Esophagus squamous epithelium (tissue), 5 donors: ENCODE results near the gene CORT. TPM values are rescaled to one million over a fixed set of nuclear protein-coding genes. Genes with fewer than 3 reads are reported as not detected.
A peak's percentile ranks its signal among the peaks of the same experiment; 100 is the strongest.

Experiments used
- DNase-seq: peaks from one replicate; lab custom pipeline; 2025; lab: John Stamatoyannopoulos, UW
- H3K27ac ChIP-seq, 4 donors: fragments of 200-600 bp; sonication (generic); one replicate each; pipeline ENCODE4 v1.5.1; 2016 to 2019; ENCODE audit warnings: mild to moderate bottlenecking in 1 of 4
- H3K27me3 ChIP-seq, 4 donors: fragments of 200-600 bp; sonication (generic); 1 replicate in 3 of 4; 2 replicates in 1 of 4; pipeline versions ENCODE4 v1.5.1 to v1.6.0; 2017 to 2021; ENCODE audit warnings: antibody characterized with exemption in 1 of 4
- H3K36me3 ChIP-seq, 3 donors: fragments of 200-600 bp; sonication (generic); one replicate each; pipeline ENCODE4 v1.5.1; 2016 to 2019
- H3K4me1 ChIP-seq, 3 donors: fragments of 200-600 bp; sonication (generic); one replicate each; pipeline ENCODE4 v1.5.1; 2017 to 2019
- H3K4me3 ChIP-seq, 4 donors: fragments of 200-600 bp; sonication (generic); 1 replicate in 3 of 4; 2 replicates in 1 of 4; pipeline ENCODE4 v1.5.1; 2016 to 2019; ENCODE audit warnings: mild to moderate bottlenecking in 2 of 4, moderate library complexity in 1 of 4
- H3K9me3 ChIP-seq, 3 donors: fragments of 200-600 bp; sonication (generic); one replicate each; pipeline ENCODE4 v1.5.1; 2016 to 2019
- POLR2A ChIP-seq, 4 donors: fragments of 450-650 bp; IDR thresholded peaks; one replicate each; pipeline ENCODE4 v1.6.1; 2017; ENCODE audit warnings: antibody characterized with exemption in 4 of 4, mild to moderate bottlenecking in 4 of 4, moderate library complexity in 3 of 4
- WGBS, 2 donors: methylation state at CpG; one replicate each; pipeline ENCODE4 v1.1.5; 2018; 5-methylcytosine and 5-hydroxymethylcytosine counted together
- intact Hi-C: fragments of 100-400 bp; cut with DNase I; formaldehyde crosslinking; loops from one replicate; pipeline ENCODE4 v1.15.0; 2022
- total RNA-seq, 4 donors: library from RNA; depleted of rRNA; stranded (reverse); fragments of >200 nt; gene quantifications; one replicate each; pipeline ENCODE4 v1.1.0, GENCODE V29; 2016
- TF ChIP-seq, protein P1 (sequence below), 6 experiments: fragments of 450-650 bp in 4 of 6; fragments of 200-600 bp in 2 of 6; sonication (generic) in 2 of 6; IDR thresholded peaks; one replicate each; pipeline ENCODE4 v1.5.1; 2016 to 2019; ENCODE audit warnings: antibody characterized with exemption in 6 of 6, mild to moderate bottlenecking in 4 of 6, moderate library complexity in 4 of 6
- donor health status: DM: yes; HTN: yes; CAD: no.

The CORT gene
- total RNA-seq, 4 donors from 2014 or later = 0.38 to 0.83 (median 0.70) TPM; not detected in 1

DNA sequence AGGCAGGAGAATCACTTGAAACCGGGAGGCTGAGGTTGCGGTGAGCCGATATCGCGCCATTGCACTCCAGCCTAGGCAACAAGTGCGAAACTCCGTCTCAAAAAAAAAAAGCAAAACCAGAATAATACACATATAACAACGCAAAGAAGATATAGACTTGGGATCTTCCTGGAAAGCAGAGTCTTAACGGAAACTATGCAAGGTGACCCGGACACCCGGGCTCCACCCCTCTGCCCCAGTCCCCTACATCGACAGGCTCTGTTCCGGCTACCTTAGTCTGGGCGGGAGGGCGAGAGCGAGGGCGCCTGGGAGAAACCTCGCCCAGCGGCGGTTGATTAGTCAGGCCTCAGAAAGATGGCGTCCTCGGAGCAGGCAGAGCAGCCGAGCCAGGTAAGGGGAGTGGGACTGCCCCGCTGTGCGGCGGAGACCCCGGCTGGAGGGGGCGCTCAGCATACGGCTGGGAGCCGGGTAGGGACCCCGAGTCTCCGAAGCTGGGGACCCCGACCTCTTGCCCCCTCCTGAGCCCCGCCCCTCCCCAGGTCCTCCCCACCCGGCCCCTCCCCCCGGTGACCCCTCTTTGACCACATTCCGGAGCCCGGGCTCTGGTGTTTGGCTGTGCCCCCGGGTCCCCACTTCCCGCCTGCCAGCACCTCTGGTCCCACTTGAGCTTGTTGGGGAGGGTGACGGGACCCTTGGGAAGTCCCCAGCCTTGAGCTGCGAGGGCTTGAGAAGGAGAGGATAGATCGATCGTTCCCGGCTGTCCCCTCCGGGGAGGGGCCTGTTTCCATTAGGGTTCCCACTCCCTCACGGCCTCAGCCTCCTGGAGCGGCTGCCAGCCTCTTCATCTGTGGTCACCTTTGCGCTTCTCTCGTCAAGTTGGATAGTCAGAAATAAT, 25.0 kb downstream of the CORT start, which contains the start of gene PEX14:
TSS of gene PEX14 (plus strand) at position 338 of the 895 bp plus-strand sequence. CDS start at position 355, 17 bp downstream.
- 18 to 39% methylated on average over 13 to 22 of the region's 50 CpGs for WGBS, 2 donors
- Histone ChIP-seq H3K4me3 (peak within 1 kb of the TSS; percentile 70 to 90 (median 88)), H3K9me3 (no peaks in the 10 kb centered on the region), H3K27ac (peak within 1 kb of the TSS; percentile 91 to 93 (median 92)), H3K27me3 (no peaks in the 10 kb centered on the region), H3K4me1 (peaks cover 23 to 73% (median 25%) of the 10 kb centered on the region in 3 donors), H3K36me3 (no peaks in the 10 kb centered on the region)
- DNase-seq = peak; percentile 27
- intact Hi-C loops = no loop called here
- TF ChIP-seq, protein P1, sequence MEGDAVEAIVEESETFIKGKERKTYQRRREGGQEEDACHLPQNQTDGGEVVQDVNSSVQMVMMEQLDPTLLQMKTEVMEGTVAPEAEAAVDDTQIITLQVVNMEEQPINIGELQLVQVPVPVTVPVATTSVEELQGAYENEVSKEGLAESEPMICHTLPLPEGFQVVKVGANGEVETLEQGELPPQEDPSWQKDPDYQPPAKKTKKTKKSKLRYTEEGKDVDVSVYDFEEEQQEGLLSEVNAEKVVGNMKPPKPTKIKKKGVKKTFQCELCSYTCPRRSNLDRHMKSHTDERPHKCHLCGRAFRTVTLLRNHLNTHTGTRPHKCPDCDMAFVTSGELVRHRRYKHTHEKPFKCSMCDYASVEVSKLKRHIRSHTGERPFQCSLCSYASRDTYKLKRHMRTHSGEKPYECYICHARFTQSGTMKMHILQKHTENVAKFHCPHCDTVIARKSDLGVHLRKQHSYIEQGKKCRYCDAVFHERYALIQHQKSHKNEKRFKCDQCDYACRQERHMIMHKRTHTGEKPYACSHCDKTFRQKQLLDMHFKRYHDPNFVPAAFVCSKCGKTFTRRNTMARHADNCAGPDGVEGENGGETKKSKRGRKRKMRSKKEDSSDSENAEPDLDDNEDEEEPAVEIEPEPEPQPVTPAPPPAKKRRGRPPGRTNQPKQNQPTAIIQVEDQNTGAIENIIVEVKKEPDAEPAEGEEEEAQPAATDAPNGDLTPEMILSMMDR (IDR thresholded peaks at IDR 0.05) = peak in 1 of 6 experiments; percentile 12
- TF ChIP-seq POLR2A (IDR thresholded peaks at IDR 0.05) = peak in 1 of 4 donors; percentile 33

DNA sequence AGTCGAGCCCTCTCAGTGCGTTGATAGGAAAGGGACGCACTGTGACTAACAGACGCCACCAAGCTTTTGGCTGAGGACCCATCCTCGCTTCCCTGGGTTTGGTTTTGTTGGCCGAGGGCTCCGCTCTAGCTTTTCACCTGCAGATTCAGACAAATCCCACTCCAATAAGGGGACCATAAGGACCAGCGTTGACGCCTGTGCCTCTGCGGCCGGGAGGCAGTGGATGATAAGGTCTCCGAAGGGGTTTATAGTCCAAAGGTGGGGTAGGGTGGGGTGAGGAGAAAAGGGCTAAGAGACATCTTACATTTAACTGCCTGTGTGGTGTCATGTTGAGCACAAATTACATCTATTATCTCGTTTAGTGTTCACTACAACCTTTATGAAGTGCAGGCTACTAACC, 25.7 kb downstream of the CORT start:
- H3K4me1 ChIP-seq = peaks cover 23 to 71% (median 25%) of the 10 kb centered on the region in 3 donors
- intact Hi-C loops = no loop called here
- H3K27me3 ChIP-seq = no peaks in the 10 kb centered on the region
- DNase-seq = no peak
- H3K9me3 ChIP-seq = no peaks in the 10 kb centered on the region
- TF ChIP-seq, protein P1 (IDR thresholded peaks at IDR 0.05) = no peak
- TF ChIP-seq POLR2A (IDR thresholded peaks at IDR 0.05) = no peak
- 0 to 2% methylated on average over 4 to 7 of the region's 13 CpGs for WGBS, 2 donors
- H3K36me3 ChIP-seq = no peaks in the 10 kb centered on the region
- H3K27ac ChIP-seq = peak overlapping the region; percentile 91 to 93 (median 92)
- H3K4me3 ChIP-seq = peak overlapping the region; percentile 70 to 90 (median 88)

GRCh38 chr1:10479296-10479695, 29.5 kb downstream of the CORT start:
- H3K27me3 ChIP-seq = no peaks in the 10 kb centered on the region
- H3K4me1 ChIP-seq = peaks cover 15 to 45% (median 17%) of the 10 kb centered on the region in 3 donors
- H3K36me3 ChIP-seq = peaks cover 0 to 11% (median 0%) of the 10 kb centered on the region in 3 donors
- TF ChIP-seq POLR2A (IDR thresholded peaks at IDR 0.05) = no peak
- TF ChIP-seq, protein P1 (IDR thresholded peaks at IDR 0.05) = no peak
- no peak overlapping the region for H3K4me3 ChIP-seq
- intact Hi-C loops = no loop called here
- H3K9me3 ChIP-seq = no peaks in the 10 kb centered on the region
- no peak overlapping the region for H3K27ac ChIP-seq
- DNase-seq = no peak
- 49 to 60% methylated on average over 8 of the region's 8 CpGs for WGBS, 2 donors

- WGBS, 2 donors = 85 to 97% methylated on average over 2 of the region's 2 CpGs
- no peak overlapping the region for H3K27ac ChIP-seq
Observed at GRCh38 chr1:10480614-10481013, 30.8 kb downstream of the CORT start.

More at GRCh38 chr1:10480614-10481013, 30.8 kb downstream of the CORT start:
- no peak overlapping the region for H3K4me3 ChIP-seq
- no peaks in the 10 kb centered on the region for H3K27me3 ChIP-seq
- intact Hi-C loops = no loop called here
- TF ChIP-seq, protein P1 (IDR thresholded peaks at IDR 0.05) = no peak
- no peak for TF ChIP-seq POLR2A (IDR thresholded peaks at IDR 0.05)
- peaks cover 10 to 38% (median 14%) of the 10 kb centered on the region in 3 donors for H3K4me1 ChIP-seq
- H3K36me3 ChIP-seq = peaks cover 0 to 15% (median 0%) of the 10 kb centered on the region in 3 donors
- no peak for DNase-seq
- H3K9me3 ChIP-seq = no peaks in the 10 kb centered on the region
